ENCODE data around the gene THSD4.

Gene THSD4

GRCh38 chr15:71768184-71768583 lies 652.9 kb downstream of the THSD4 start:
- H3K4me3 ChIP-seq (replicated peaks; ENCODE audit: low read depth, low read length), result no peak overlapping the region
- TF ChIP-seq CTCF (IDR thresholded peaks at IDR 0.05; ENCODE audit: low read length, missing control alignments), result no peak
- no peak for DNase-seq (ENCODE audit: low read depth)

GRCh38 chr15:71773206-71773859 lies 658.1 kb downstream of the THSD4 start:
- no peak for DNase-seq (ENCODE audit: low read depth)
- TF ChIP-seq CTCF (IDR thresholded peaks at IDR 0.05; ENCODE audit: low read length, missing control alignments), result no peak
- H3K4me3 ChIP-seq (replicated peaks; ENCODE audit: low read depth, low read length), result no peak overlapping the region

- H3K4me3 ChIP-seq (replicated peaks; ENCODE audit: low read depth, low read length), result no peak overlapping the region
- no peak for DNase-seq (ENCODE audit: low read depth)
- no peak for TF ChIP-seq CTCF (IDR thresholded peaks at IDR 0.05; ENCODE audit: low read length, missing control alignments)
These were observed 660.6 kb downstream of the THSD4 start for GRCh38 chr15:71775856-71776255.

- DNase-seq (ENCODE audit: low read depth), result no peak
- TF ChIP-seq CTCF (IDR thresholded peaks at IDR 0.05; ENCODE audit: low read length, missing control alignments), result no peak
- no peak overlapping the region for H3K4me3 ChIP-seq (replicated peaks; ENCODE audit: low read depth, low read length)
These were observed 661.0 kb downstream of the THSD4 start for GRCh38 chr15:71776304-71776703.

- H3K4me3 ChIP-seq (replicated peaks; ENCODE audit: low read depth, low read length), result no peak overlapping the region
- no peak for DNase-seq (ENCODE audit: low read depth)
- no peak for TF ChIP-seq CTCF (IDR thresholded peaks at IDR 0.05; ENCODE audit: low read length, missing control alignments)
These were observed 662.1 kb downstream of the THSD4 start for GRCh38 chr15:71777216-71777943.

- no peak for TF ChIP-seq CTCF (IDR thresholded peaks at IDR 0.05; ENCODE audit: low read length, missing control alignments)
- no peak for DNase-seq (ENCODE audit: low read depth)
- H3K4me3 ChIP-seq (replicated peaks; ENCODE audit: low read depth, low read length), result no peak overlapping the region
These were observed 664.0 kb downstream of the THSD4 start for GRCh38 chr15:71779073-71779797.

Data from fibroblast of pulmonary artery (primary cell).